Measurements from ENCODE around the gene HSPH1.
"Not testable (repeated sequence)": the region's sequence is repeated elsewhere in the genome, so short reads cannot be mapped to it uniquely, and the experiment has no call there.

Gene HSPH1

DNA sequence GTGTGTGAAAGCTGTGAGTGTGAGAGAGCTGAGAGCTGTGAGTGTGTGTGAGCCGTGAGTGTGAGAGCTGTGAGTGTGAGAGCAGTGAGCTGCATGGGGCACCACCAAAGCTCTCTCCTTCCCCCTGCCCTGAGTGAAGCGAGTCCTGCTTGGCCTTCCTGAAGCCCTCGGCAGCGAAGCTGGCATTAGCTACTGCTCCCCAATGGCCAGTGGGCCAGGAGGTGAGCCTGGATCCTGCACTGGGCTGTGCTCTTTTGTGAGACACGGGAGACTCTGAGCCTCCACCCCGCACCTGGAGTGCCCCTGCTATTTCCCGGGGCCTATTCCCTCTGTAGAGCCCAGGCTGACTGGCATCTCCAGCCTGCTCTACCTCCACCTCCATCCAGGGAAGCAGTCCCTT, 51.5 kb downstream of the HSPH1 start:
- no peak for TF ChIP-seq CTCF (IDR thresholded peaks at IDR 0.05; ENCODE audit: low read depth, low read length)
- no peak for DNase-seq (ENCODE audit: extremely low read depth, low read depth)

- no peak for DNase-seq (ENCODE audit: extremely low read depth, low read depth)
- TF ChIP-seq CTCF (IDR thresholded peaks at IDR 0.05; ENCODE audit: low read depth, low read length) = no peak
Measured at GRCh38 chr13:31107109-31107508, 54.6 kb downstream of the HSPH1 start.

GRCh38 chr13:31105856-31106255, 55.8 kb downstream of the HSPH1 start:
- DNase-seq (ENCODE audit: extremely low read depth, low read depth) = no peak
- no peak for TF ChIP-seq CTCF (IDR thresholded peaks at IDR 0.05; ENCODE audit: low read depth, low read length)

DNA sequence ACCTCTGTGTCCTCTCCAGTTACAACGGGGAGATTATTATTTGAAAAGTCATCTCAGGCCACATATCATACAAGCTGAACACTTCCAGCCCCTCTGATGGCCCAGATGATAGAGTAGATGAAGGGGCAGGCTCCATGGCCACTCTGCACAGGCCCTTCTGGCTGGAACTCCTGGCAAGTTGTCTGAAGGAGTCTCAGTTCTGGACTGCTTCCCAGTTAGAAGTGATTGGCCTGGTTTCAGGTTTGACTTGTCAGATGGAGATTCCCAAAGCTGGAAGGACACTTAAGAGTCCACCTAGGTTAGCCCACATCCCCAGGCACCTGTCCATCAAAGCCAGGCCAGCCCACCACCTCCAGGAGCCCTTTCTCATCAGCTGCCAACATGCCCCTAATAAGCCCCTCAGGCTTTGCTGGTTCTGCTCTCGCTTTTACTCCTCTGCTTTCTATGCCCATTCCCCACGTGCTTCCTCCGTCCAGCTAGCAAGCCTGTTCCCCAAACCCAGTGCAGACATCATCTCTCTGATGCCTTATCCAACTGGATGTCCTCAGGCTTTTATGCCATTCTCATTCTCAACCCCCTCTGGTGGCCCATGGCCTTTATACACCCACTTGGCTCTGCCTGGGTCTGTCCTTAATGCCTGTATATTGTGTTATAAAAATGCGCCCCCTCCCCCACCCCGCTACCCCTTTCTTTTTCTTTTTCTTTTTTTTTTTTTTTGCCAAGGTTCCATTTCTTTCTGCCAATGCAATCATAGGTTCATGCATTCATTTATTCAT, 56.5 kb downstream of the HSPH1 start:
- DNase-seq (ENCODE audit: extremely low read depth, low read depth) = no peak
- TF ChIP-seq CTCF (IDR thresholded peaks at IDR 0.05; ENCODE audit: low read depth, low read length) = no peak

DNA sequence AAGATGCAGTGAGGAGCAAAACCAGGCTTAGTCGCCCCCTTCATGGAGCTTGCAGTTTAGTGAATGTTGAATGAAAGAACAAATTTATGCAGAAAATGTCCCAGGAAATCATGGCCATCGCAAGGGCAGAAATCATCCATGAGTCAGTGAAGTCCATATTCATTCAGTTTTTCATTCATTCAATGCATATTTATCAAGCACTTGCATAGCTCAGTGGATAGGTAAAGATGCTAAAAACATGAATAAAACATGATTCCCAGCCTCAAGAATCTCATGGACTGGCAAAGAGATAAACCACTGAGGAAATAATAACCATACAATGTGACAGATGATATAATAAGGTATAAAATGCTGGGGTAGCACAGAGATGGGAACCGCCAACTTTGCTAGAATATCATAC, 58.8 kb downstream of the HSPH1 start:
- no peak for DNase-seq (ENCODE audit: extremely low read depth, low read depth)

DNA sequence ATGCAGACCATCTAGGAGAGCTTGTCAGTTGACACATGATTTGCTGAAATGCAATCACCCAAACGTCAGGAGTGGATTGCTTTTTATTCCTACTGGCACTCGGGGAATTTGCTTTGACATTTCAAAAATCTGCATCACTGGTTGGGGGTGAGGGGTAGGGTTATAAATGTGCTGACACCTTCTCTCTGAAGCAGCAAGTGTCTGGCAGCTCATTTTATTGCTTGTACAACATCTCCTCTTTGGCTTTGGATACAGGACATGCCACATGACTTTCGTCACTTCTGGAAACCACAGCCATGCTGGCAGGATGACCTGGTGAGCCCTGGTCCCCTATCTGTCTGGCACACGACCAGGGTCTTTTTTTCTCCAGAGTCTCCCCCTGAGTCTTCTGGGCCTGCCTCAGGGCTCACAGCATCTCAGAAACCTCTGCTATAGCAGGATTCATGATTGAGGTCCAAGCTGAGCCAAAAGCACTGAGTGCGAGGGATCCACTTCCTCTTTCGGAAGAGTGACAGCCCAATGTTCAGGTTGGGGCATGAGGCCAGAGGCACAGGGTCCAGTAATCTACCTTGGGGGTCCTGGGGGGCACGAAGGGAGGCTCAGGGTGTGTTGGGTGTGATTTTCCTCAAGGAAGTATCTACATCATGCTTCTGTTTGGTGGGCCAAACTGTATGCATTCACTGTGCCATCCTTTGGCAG, 60.1 kb downstream of the HSPH1 start:
- TF ChIP-seq CTCF (IDR thresholded peaks at IDR 0.05; ENCODE audit: low read depth, low read length) = no peak
- no peak for DNase-seq (ENCODE audit: extremely low read depth, low read depth)

More for the DNA sequence above, 58.8 kb downstream of the HSPH1 start:
- no peak for TF ChIP-seq CTCF (IDR thresholded peaks at IDR 0.05; ENCODE audit: low read depth, low read length)

- no peak for TF ChIP-seq CTCF (IDR thresholded peaks at IDR 0.05; ENCODE audit: low read depth, low read length)
- no peak for DNase-seq (ENCODE audit: extremely low read depth, low read depth)
Measured at GRCh38 chr13:31100721-31101120, 61.0 kb downstream of the HSPH1 start.

- not testable (repeated sequence) for DNase-seq (ENCODE audit: extremely low read depth, low read depth)
Measured at GRCh38 chr13:31097911-31098434, 63.7 kb downstream of the HSPH1 start.

Data from AG09319 (cell line).